ENCODE data around the gene THRA.

- TF ChIP-seq CTCF (IDR thresholded peaks at IDR 0.05) (no peak), JUND (IDR thresholded peaks at IDR 0.05) (no peak), TAF1 (IDR thresholded peaks at IDR 0.05; ENCODE audit: borderline replicate concordance, low read depth, low read length) (no peak), MAX (IDR thresholded peaks at IDR 0.05; ENCODE audit: low read depth) (no peak), USF2 (IDR thresholded peaks at IDR 0.05; ENCODE audit: borderline replicate concordance, low read depth, low read length) (no peak), CHD2 (IDR thresholded peaks at IDR 0.05; ENCODE audit: low read length, partially characterized antibody) (no peak), SIN3A (IDR thresholded peaks at IDR 0.05; ENCODE audit: borderline replicate concordance, low read depth, low read length) (no peak), EZH2phosphoT487 (IDR thresholded peaks at IDR 0.05; ENCODE audit: borderline replicate concordance, low read depth) (no peak), RFX5 (IDR thresholded peaks at IDR 0.05; ENCODE audit: low read length) (no peak)
- TF ChIP-seq, protein P1, sequence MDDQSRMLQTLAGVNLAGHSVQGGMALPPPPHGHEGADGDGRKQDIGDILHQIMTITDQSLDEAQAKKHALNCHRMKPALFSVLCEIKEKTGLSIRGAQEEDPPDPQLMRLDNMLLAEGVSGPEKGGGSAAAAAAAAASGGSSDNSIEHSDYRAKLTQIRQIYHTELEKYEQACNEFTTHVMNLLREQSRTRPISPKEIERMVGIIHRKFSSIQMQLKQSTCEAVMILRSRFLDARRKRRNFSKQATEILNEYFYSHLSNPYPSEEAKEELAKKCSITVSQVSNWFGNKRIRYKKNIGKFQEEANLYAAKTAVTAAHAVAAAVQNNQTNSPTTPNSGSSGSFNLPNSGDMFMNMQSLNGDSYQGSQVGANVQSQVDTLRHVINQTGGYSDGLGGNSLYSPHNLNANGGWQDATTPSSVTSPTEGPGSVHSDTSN (IDR thresholded peaks at IDR 0.05), result no peak
Measured at GRCh38 chr17:40061609-40062038, 1.1 kb upstream of the THRA start.

All from SK-N-SH (cell line).